HG03025 (cell line): ENCODE results near the gene CD52.

Experiments used
- ATAC-seq: cut with Tn5 transposase; IDR thresholded peaks from one replicate; pipeline ENCODE4 v1.9.1; 2021; ENCODE audit warnings: mild to moderate bottlenecking, moderate library complexity; ENCODE audit not compliant: unreplicated experiment, low FRiP score

CD52 gene

GRCh38 chr1:26352338-26352679 is 34.6 kb downstream of the CD52 start:
- no peak for ATAC-seq

- no peak for ATAC-seq
These were observed 35.6 kb downstream of the CD52 start for GRCh38 chr1:26353210-26353859.

- no peak for ATAC-seq
These were observed 36.4 kb downstream of the CD52 start, which contains the start of gene CRYBG2 for GRCh38 chr1:26353976-26354820. Gene CRYBG2, minus strand, starts transcription at chr1:26354130. Its CDS starts 7,473 bp downstream, at chr1:26346657.

GRCh38 chr1:26354972-26355371 is 37.2 kb downstream of the CD52 start:
- no peak for ATAC-seq

GRCh38 chr1:26356106-26356505 is 38.3 kb downstream of the CD52 start:
- ATAC-seq: no peak

GRCh38 chr1:26357121-26357602 is 39.4 kb downstream of the CD52 start:
- no peak for ATAC-seq

GRCh38 chr1:26358411-26359384 is 40.9 kb downstream of the CD52 start:
- ATAC-seq: no peak

GRCh38 chr1:26359981-26360806 is 42.4 kb downstream of the CD52 start:
- no peak for ATAC-seq

GRCh38 chr1:26360807-26361604 is 43.2 kb downstream of the CD52 start:
- no peak for ATAC-seq

GRCh38 chr1:26361605-26362122 is 43.9 kb downstream of the CD52 start:
- ATAC-seq: no peak

- no peak for ATAC-seq
These were observed 44.6 kb downstream of the CD52 start for GRCh38 chr1:26362331-26362730.

GRCh38 chr1:26363549-26364448 is 46.0 kb downstream of the CD52 start:
- ATAC-seq: no peak

- ATAC-seq: no peak
These were observed 47.2 kb downstream of the CD52 start for GRCh38 chr1:26364956-26365355.

GRCh38 chr1:26367441-26367840 is 49.7 kb downstream of the CD52 start:
- no peak for ATAC-seq

GRCh38 chr1:26368006-26368405 is 50.2 kb downstream of the CD52 start:
- ATAC-seq: no peak

- ATAC-seq: no peak
These were observed 50.7 kb downstream of the CD52 start for GRCh38 chr1:26368486-26368885.
